ENCODE results near the gene TYW1.

- TF ChIP-seq CTCF (IDR thresholded peaks at IDR 0.05) = no peak
- TF ChIP-seq POLR2A (IDR thresholded peaks at IDR 0.05) = no peak
Measured at GRCh38 chr7:67022511-67022910, 25.9 kb downstream of the TYW1 start.
